NK-92 treated with Interleukin-12 subunit alpha and Interleukin-12 subunit beta, amount 100 ng/mL, for 24 hours (cell line): Measurements from ENCODE around the gene SLC13A2.

ENCODE experiments used
- DNase-seq: peaks from one replicate; lab custom pipeline; 2025; lab: John Stamatoyannopoulos, UW

Gene SLC13A2

DNA sequence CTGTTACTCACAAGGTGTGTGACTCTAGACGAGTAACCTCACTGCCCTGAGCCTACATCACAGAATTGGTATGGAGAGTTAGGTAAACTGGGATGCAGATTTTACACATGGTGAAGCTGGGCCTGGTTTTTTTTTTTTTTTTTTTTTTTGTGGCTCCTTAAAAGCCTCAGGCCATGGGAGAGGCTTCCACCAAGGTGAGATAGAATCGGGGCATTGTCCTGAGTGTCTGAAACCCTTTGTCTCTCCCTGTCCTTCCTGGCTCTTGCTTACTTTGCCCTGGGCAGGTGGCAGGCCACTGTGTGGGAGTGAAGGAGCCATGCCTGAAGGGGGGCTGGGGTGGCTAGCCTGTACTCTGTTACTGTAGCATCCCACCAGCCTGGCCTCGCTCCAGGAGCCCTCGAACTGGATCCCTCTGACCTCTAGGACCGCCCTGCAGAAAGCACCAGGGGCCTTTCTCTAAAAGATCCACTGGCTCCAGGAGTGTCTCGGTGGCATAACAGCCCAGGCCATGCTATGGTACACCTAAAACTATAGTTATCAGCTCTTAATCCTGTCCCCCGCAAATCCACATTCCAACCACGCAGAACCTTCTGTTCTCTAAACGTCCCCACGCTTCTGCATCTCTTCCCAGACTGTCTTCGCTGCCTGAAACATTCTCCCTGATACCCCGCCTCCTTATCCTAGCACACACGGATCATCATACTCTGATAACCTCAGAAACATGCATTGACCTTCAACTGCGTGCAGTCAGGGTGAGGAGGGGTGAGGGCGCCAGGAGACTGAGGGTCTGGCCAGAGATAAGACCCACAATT lies 1.7 kb upstream of the SLC13A2 start:
- no peak for DNase-seq

- no peak for DNase-seq
Measured at GRCh38 chr17:28472871-28473497, 460 bp upstream of the SLC13A2 start.

DNA sequence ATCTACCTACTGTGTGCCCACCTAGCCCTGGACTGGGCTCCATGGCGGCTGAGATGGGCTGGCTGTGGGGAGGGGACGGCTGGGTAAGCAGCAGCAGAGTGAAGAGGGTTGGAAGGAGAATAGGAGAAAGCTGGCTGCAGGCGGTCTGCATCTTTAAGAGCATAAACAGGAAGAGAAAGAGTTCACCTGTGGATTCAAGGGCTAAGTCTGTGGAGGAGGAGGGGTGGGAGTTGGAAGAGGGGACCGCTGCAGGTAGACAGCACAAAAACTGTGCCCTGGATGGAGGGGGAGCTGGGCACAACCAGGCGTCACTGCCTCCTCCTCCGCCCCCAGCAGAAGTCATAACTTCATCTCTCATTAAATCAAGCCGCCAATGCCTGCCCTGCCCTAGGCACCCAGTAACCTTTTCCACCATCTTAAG lies 677 bp downstream of the SLC13A2 start:
- no peak for DNase-seq

DNA sequence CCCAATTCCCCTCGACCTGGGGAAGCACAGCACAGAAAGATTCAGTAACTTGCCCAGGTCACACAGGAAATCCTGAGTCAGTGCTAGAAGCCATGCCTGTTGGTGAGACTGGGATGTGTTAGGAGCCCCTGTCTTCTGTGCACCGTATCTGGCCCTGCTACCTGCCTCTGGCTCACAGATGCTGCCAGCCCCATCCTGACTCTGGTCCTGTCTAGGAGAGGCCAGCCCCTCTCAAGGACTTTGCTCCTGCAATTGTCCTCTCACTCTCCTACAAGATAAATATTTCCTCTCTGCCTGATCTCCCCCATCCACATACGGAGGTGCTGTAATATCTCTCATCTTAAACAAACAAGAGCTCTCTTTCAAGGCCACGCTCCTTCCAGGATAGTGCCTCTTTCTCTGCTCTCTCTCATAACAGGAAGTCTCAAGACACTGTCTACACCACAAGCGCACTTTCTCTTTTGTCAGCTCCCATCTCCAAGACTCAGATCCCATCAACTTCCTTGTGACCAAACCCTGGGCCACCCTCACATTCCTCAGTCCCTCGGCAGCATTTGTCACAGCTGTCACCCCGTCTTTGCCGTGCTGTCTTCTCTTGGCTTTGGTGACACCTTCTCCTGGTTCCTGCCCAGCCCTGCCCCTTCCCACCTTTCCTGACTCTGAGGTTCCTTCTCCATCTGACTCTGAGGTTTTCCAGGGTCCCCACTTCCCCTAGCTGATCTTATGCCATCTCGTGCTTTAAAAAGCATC lies 1.9 kb downstream of the SLC13A2 start:
- DNase-seq: no peak

DNA sequence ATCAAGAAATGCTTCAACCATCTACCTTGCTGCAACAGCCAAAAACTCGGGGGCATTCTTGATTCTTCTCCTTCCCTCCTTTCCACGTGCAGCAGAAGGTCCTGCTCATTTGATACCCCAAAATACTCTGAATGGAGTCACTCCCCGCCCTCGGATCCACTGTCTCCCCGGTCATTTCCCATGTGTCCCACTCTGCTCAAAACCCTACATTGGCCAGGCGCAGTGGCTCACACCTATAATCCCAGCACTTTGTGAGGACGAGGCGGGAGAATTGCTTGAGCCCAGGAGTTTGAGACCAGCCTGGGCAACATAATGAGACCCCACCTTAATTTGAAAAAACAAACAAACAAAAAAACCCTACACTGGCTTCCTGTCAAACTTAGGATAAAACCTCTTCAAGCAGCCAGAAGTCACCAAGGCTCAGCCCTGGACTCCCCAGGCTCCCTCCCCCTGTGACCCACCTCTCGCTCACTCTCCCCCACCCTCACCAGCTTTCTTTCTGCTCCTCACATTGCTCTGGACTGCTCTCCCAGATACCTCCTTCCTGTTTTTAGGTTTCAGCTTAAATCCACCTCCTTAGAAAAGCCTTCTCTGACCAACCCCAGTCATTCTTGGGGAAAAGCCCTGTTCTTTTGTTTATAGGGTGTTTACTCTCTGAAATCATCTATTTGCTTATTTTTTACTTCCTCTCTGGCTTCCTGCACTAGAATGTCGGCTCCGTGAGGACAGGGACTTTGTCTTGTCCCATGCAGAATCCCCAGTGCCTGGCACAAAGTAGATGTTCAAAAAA lies 2.8 kb downstream of the SLC13A2 start:
- DNase-seq: no peak

DNA sequence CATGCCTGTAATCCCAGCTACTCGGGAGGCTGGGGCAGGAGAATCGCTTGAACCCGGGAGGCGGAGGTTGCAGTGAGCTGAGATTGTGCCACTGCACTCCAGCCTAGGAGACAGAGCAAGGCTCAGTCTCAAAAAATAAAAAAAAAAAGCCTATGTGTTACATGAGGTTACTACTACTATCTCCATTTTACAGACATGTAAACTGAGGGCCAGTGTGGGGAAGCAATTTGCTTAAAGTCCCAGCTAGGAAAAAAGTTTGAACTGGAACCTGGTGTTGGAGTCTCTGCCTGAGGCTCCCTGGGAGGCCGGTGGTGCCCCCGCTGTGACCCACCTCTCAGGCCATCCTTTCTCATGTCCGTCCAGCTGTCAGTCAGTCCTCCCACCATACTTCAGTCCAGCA lies 4.5 kb downstream of the SLC13A2 start:
- no peak for DNase-seq

DNA sequence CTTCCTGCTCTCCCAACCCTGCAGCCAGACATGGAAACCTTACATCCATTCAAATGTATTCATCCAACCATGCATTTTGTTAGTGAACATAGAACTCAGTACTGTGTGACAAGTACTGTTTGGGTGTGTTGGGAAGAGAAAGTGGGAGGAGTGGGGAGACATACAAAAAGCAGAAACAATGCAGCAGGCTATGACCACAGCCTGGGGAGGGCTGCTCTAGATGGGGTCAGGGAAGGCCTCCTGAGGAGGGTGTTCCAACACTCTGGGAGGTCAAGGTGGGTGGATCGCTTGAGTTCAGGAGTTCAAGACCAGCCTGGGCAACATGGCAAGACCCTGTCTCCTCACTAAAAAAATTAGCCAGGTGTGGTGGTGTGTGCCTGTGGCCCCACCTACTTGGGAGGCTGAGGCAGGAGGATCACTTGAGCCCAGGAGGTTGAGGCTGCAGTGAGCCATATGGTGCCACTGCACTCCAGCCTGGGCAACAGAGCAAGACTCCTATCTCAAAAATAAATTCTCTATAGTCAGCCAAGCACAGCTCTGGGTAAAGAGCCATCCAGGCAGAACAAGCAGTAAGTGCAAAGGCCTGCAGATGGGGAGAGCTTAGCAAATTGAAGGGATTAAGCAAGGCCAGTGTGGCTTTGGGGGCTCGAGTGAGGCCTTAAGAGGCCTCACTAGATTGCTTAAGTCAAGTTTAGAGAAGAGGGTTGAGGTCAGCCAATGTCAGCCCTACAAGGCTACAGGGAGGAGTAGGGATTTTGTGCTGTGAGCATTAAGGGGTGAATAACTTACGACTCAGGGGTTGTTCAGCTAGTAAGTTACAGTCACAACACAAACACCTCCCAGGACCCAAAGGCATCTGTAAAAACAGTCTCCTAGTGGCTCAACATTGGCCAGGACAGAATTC lies 5.5 kb downstream of the SLC13A2 start:
- DNase-seq: no peak

- DNase-seq: no peak
Measured at GRCh38 chr17:28480278-28480677, 6.8 kb downstream of the SLC13A2 start.

DNA sequence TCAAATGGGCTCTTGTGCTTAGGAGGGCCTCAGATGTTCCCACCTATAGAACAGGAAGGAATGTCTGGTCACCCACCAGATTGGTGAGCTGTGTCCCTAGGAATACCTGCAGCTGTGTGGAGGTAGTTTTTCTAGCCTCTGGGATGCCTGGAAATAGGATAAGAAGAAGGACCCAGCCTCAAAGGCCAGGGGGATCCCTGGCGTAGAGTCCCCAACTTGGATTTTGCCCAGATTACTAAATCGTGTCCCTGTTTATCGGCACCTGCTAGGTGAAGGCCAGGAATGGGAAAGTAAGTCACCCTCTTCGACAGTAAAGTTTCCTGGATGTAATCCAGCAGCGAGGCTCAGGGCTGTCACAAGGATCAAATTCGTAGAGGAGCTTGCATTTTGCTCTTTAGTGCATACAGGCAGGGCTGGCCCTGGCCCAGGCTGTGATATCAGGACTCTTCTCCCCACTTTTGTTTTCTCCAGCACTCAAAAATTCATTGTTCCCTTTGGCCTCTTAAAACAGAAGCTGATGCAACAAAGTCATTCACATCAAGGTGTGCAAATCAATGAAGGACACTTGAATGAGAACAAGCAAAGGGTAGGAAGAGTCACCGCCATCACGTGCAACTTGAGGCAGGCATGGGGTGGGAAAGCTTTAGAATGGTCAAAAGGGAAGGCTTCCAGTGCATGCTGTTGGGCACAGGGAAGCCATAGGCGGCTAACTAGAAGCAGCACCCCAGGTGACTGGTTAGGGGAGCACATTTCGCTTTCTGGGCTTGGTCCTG lies 7.5 kb downstream of the SLC13A2 start:
- DNase-seq: no peak

GRCh38 chr17:28482551-28483199 lies 9.2 kb downstream of the SLC13A2 start:
- no peak for DNase-seq

- DNase-seq: no peak
Measured at GRCh38 chr17:28484296-28484695, 10.9 kb downstream of the SLC13A2 start.

DNA sequence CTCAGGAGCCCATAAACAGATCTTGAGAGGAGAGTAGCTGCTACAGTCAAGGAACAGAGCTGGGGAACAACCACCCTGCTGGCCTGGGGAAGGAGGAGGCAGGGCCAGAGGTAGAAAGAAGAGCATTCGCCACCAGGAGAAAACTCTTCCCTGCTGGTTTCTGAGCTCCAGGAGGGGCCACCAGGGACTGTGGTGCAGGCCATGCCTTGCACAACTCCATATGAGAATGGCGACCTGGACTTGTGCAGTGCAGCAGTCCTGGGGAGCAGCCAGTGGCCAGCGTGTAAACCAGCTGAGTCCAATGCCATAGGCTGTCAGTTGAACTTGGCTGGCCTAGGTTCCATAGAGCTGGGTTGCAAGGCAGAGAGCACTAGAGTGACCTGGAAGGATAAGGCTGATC lies 11.6 kb downstream of the SLC13A2 start:
- no peak for DNase-seq

GRCh38 chr17:28487881-28488532 lies 14.6 kb downstream of the SLC13A2 start:
- no peak for DNase-seq

DNA sequence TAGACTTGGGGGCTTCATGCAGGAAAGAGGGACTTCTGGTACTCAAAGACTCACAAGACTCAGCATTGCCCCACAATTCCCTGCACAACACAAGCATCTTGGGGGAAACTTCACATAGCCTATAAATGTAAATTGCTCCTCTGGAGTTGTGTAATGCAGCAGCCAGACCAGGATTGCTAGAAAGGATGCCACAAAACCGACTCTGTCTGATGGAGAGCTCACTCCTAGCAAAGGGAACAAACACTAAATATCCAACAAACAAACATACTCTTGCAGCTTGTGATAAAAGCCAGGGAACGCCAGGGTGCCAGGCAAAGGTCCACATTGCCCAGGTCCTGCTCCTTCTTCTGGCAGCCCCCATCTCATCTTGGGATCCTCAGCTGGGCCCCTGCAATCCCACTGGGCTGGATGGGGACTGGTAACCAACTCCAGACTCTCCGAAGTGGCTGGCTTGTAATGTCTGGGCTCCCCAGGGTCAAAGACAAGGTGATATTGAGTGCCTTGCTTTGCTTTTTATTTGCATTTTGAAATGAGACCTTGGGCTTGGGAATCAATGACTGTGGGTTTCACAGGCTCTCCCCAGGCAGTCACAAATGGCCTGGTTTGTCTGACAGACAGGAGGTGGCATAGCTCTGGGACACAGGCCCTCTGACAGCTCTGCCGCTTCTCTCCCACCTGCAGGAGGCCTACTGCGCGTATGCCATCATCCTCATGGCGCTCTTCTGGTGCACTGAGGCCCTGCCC lies 15.3 kb downstream of the SLC13A2 start:
- no peak for DNase-seq

- DNase-seq: no peak
Measured at GRCh38 chr17:28491286-28491685, 17.8 kb downstream of the SLC13A2 start.

GRCh38 chr17:28491860-28492259 lies 18.4 kb downstream of the SLC13A2 start:
- no peak for DNase-seq

DNA sequence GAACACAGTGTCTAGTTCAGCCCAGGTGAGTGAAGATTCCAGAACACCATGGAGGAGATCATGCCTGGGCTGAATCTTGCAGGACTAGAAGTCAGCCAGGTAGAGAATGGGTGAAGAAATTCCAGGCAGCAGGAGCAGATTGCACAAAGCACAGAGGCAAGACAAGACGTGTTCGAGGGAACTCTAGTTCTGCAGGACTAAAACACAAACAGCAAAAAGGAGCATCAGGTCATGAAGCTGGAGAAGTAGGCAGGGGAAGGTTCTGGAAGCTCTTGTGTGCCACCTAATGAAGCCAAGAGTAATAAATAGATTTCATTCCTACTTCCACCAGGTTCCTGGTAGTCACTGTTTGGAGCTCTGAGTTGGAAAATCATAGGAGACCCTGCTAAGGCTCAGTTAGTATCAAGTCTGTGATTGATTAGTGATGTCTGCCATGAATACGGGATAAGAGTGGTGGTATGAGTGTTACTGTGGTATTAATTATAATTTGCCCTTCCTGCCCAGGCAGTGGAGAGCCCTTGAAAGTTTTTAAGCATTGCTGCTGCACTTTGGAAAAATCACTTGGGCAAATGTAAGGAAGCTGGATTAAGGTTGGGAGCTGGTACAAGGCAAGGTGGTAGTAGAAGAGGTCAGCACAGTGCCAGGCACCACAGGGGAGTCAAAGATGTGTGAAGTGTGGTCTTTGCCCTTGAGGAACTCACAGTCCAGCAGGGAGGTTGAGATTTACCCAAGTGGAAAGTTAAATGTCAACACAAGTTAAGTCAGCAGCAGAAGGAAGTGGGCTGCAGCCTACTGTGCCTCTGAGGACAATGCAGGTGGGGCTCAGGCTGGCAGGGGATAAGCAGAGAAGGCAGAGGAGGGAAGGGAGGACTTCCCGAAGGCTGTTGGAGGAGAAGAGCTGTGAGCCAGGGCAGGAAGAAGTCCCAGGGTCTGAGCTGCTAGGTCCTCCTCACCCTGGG lies 19.2 kb downstream of the SLC13A2 start:
- DNase-seq: no peak
